CD14-positive monocyte (primary cell): ENCODE results near the gene CDKN1C. TPM values are rescaled to one million over a fixed set of nuclear protein-coding genes. Genes with fewer than 3 reads are reported as not detected.

Source experiments
- DNase-seq, 3 donors: peaks; one replicate each; pipeline ENCODE4 v3.0.0-alpha.2; 2011 to 2022
- H2AFZ ChIP-seq: 2 replicates; pipeline ENCODE4 v1.6.0; 2012; ENCODE audit warnings: mild to moderate bottlenecking, low read depth, low read length, inconsistent platforms; ENCODE audit not compliant: insufficient read depth, poor library complexity, severe bottlenecking
- H3K27ac ChIP-seq, 2 donors: 1 replicate in 1 of 2; 2 replicates in 1 of 2; pipeline ENCODE4 v1.5.1; 2012 to 2013; ENCODE audit warnings: low read length in 2 of 2, control low read depth in 1 of 2, inconsistent platforms in 1 of 2, low read depth in 1 of 2, mild to moderate bottlenecking in 1 of 2
- H3K27me3 ChIP-seq, 2 donors: one replicate each; pipeline versions ENCODE4 v1.6.0 to v1.6.1; 2011 to 2013; ENCODE audit warnings: low read length in 2 of 2; ENCODE audit not compliant: control insufficient read depth in 2 of 2, insufficient read depth in 2 of 2
- H3K36me3 ChIP-seq, 2 donors: replicated peaks in 1 of 2; 1 replicate in 1 of 2; 2 replicates in 1 of 2; pipeline versions ENCODE4 v1.5.1 to v1.6.1; 2012 to 2013; ENCODE audit warnings: low read length in 2 of 2, control low read depth in 1 of 2, inconsistent platforms in 1 of 2, mild to moderate bottlenecking in 1 of 2; ENCODE audit not compliant: insufficient read depth in 2 of 2, control insufficient read depth in 1 of 2
- H3K4me1 ChIP-seq, 2 donors: 1 replicate in 1 of 2; 2 replicates in 1 of 2; pipeline versions ENCODE4 v1.5.1 to v1.6.1; 2012 to 2013; ENCODE audit warnings: low read length in 2 of 2, control low read depth in 1 of 2, inconsistent platforms in 1 of 2, mild to moderate bottlenecking in 1 of 2, moderate library complexity in 1 of 2; ENCODE audit not compliant: insufficient read depth in 2 of 2, control insufficient read depth in 1 of 2
- H3K4me2 ChIP-seq: replicated peaks from 2 replicates; pipeline ENCODE3; 2012; ENCODE audit warnings: low read length, moderate library complexity, mild to moderate bottlenecking; ENCODE audit not compliant: poor library complexity, severe bottlenecking; ENCODE audit errors: extremely low read depth
- H3K4me3 ChIP-seq, 3 experiments: fragments of 200-600 bp in 1 of 3; sonication (generic) in 1 of 3; replicated peaks in 1 of 3; 1 replicate in 2 of 3; 2 replicates in 1 of 3; pipeline ENCODE4 v1.5.1; 2011 to 2013; ENCODE audit warnings: low read length in 3 of 3, mild to moderate bottlenecking in 3 of 3, control low read depth in 2 of 3, low read depth in 2 of 3, inconsistent platforms in 1 of 3, moderate library complexity in 1 of 3
- H3K79me2 ChIP-seq: 2 replicates; pipeline ENCODE4 v1.6.0; 2012; ENCODE audit warnings: mild to moderate bottlenecking, control low read depth, inconsistent platforms, low read length, moderate library complexity; ENCODE audit not compliant: insufficient read depth
- H3K9ac ChIP-seq: 2 replicates; pipeline ENCODE4 v1.6.0; 2017; ENCODE audit warnings: low read length, mild to moderate bottlenecking; ENCODE audit not compliant: insufficient read depth, poor library complexity, severe bottlenecking
- H3K9me3 ChIP-seq, 2 donors: replicated peaks in 1 of 2; 1 replicate in 1 of 2; 2 replicates in 1 of 2; pipeline versions ENCODE4 v1.5.1 to v1.6.1; 2012 to 2013; ENCODE audit warnings: low read length in 2 of 2, control low read depth in 1 of 2; ENCODE audit not compliant: control insufficient read depth in 1 of 2, insufficient read depth in 1 of 2
- H4K20me1 ChIP-seq: 2 replicates; pipeline ENCODE4 v1.6.0; 2012; ENCODE audit warnings: mild to moderate bottlenecking, low read length, control low read depth, moderate library complexity; ENCODE audit not compliant: insufficient read depth
- H3K27ac Mint-ChIP-seq, 7 donors: one replicate each; pipeline ENCODE4 v1.8.0; 2020; ENCODE audit warnings: mild to moderate bottlenecking in 7 of 7, mixed read lengths in 7 of 7, moderate library complexity in 6 of 7, inconsistent platforms in 2 of 7
- H3K27me3 Mint-ChIP-seq, 3 donors: one replicate each; pipeline ENCODE4 v1.8.0; 2021 to 2022; ENCODE audit warnings: low read depth in 3 of 3, mild to moderate bottlenecking in 3 of 3, mixed read lengths in 3 of 3, moderate library complexity in 3 of 3, inconsistent platforms in 1 of 3
- H3K36me3 Mint-ChIP-seq, 2 donors: one replicate each; pipeline ENCODE4 v1.8.0; 2020; ENCODE audit warnings: mixed read lengths in 2 of 2, inconsistent platforms in 1 of 2, mild to moderate bottlenecking in 1 of 2
- H3K4me1 Mint-ChIP-seq: one replicate; pipeline ENCODE4 v1.8.0; 2020; ENCODE audit warnings: mild to moderate bottlenecking, mixed read lengths
- H3K4me3 Mint-ChIP-seq, 2 donors: one replicate each; pipeline ENCODE4 v1.8.0; 2020; ENCODE audit warnings: mild to moderate bottlenecking in 2 of 2, mixed read lengths in 2 of 2, moderate library complexity in 1 of 2
- H3K9me3 Mint-ChIP-seq, 7 donors: one replicate each; pipeline ENCODE4 v1.8.0; 2020 to 2022; ENCODE audit warnings: mixed read lengths in 7 of 7, mild to moderate bottlenecking in 6 of 7, moderate library complexity in 6 of 7, inconsistent platforms in 2 of 7
- WGBS: methylation state at CpG from one replicate; pipeline ENCODE4 v1.1.5; 2013; ENCODE audit warnings: missing lambda C conversion rate; ENCODE audit not compliant: insufficient coverage; 5-methylcytosine and 5-hydroxymethylcytosine counted together
- intact Hi-C, 2 donors: fragments of 100-400 bp; cut with micrococcal nuclease; formaldehyde crosslinking; loops; one replicate each; pipeline versions ENCODE4 v1.15.0 to v1.15.1; 2023
- polyA plus RNA-seq, 3 donors: library from polyadenylated mRNA; depleted of rRNA in 1 of 3; unstranded in 2 of 3; stranded (reverse) in 1 of 3; fragments of 300-500 nt in 2 of 3; fragments of >200 nt in 1 of 3; fragmentation: Illumina TruSeq in 2 of 3; gene quantifications; 1 replicate in 2 of 3; 2 replicates in 1 of 3; pipeline ENCODE4 v1.2.3, GENCODE V29; 2012 to 2021
- TF ChIP-seq, protein P1 (sequence below): fragments of 200-600 bp; IDR thresholded peaks from one replicate; pipeline ENCODE4 v1.8.0; 2022; ENCODE audit warnings: antibody characterized with exemption, mild to moderate bottlenecking

CDKN1C gene
- polyA plus RNA-seq, 3 donors = 3.2 to 36.4 (median 4.7) TPM

DNA sequence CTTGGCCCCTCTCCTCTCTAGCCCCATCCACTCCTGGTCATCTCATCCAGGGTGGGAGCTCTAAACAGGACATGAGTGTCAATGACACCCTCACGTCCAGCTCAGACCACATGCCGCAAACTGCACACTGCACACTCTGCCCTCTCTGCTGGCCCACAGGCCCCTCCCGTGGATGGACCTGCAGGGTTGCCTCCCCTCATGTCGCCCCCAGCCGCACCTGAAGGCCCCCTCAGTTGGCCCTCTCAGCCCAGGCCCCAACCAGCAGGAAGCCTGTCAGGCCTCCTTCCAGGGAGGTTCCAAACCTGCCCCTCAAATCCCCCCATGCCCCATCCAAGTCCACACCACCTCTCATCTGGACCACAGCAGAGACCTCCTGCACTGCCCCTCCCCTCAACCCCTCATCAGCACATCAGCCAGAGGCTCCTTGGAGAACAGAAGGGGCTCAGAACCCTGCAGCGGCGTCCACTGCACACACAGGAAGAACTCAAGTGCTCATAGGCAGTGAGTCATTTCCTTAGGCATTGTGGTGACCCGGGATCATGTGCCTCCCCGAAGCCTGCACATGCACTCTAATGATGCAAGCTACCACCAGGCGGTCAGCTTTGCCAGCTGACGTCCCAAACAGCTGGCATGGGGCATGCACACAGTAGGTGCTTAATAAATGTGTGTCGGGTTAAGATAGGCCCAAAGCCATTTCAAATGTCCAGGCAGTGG, 12.9 kb upstream of the CDKN1C start:
- H3K36me3 ChIP-seq = no peaks in the 10 kb centered on the region
- Mint-ChIP-seq H3K9me3 (peaks cover 0 to 2% (median 0%) of the 10 kb centered on the region in 7 donors), H3K4me1 (peaks cover 57% of the 10 kb centered on the region), H3K27me3 (peaks cover 3 to 12% (median 10%) of the 10 kb centered on the region in 3 donors), H3K36me3 (peaks cover 10 to 20% of the 10 kb centered on the region in 2 donors), H3K4me3 (peak overlapping the region; percentile 76 to 89), H3K27ac (peak overlapping the region; percentile 98 to 100 (median 99))
- H3K9me3 ChIP-seq = no peaks in the 10 kb centered on the region
- H4K20me1 ChIP-seq = no peaks in the 10 kb centered on the region
- intact Hi-C loops = loop anchor here (2.0 to 5.0 kb wide), 2 partner anchors 30 to 34 kb away; partner anchors contain the start of gene PHLDA2 (in 1 of the 2)
- TF ChIP-seq, protein P1, sequence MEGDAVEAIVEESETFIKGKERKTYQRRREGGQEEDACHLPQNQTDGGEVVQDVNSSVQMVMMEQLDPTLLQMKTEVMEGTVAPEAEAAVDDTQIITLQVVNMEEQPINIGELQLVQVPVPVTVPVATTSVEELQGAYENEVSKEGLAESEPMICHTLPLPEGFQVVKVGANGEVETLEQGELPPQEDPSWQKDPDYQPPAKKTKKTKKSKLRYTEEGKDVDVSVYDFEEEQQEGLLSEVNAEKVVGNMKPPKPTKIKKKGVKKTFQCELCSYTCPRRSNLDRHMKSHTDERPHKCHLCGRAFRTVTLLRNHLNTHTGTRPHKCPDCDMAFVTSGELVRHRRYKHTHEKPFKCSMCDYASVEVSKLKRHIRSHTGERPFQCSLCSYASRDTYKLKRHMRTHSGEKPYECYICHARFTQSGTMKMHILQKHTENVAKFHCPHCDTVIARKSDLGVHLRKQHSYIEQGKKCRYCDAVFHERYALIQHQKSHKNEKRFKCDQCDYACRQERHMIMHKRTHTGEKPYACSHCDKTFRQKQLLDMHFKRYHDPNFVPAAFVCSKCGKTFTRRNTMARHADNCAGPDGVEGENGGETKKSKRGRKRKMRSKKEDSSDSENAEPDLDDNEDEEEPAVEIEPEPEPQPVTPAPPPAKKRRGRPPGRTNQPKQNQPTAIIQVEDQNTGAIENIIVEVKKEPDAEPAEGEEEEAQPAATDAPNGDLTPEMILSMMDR = no peak
- peak overlapping the region; percentile 74 for H3K4me2 ChIP-seq
- H3K9ac ChIP-seq = peak overlapping the region; percentile 69
- 16% methylated on average over 11 of the region's 12 CpGs for WGBS
- no peaks in the 10 kb centered on the region for H3K27me3 ChIP-seq
- H3K27ac ChIP-seq = peak overlapping the region; percentile 95 to 98
- no peak overlapping the region for H2AFZ ChIP-seq
- peak; percentile 94 to 98 (median 96) for DNase-seq
- peaks cover 59 to 64% of the 10 kb centered on the region in 2 donors for H3K4me1 ChIP-seq
- H3K4me3 ChIP-seq = peak overlapping the region in 2 of 3 experiments; percentile 1 to 70
- H3K79me2 ChIP-seq = peaks cover 6% of the 10 kb centered on the region

DNA sequence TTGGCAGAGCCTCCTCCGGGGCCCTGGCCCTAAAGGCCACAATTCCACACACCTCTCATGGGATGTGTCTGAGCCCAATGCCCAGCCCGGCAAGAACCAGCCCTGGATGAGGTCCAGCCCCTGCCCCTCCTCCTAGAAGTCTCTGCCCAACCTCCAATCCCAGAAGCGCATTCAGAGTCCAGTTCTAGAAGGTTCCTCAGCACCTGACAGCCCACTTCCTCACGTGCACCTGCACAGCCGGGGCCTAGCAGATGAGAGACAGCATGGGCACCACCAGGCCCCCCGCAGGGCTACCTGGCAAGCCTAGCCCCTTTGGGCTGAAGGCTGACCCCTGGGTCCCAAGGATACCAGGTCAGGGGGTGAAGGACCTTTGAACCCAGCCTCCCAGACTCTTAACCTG, 11.5 kb upstream of the CDKN1C start:
- intact Hi-C loops = loop anchor here in 1 of 2 donors (5.0 kb wide), 1 partner anchor 35 kb away; no protein-coding TSS in a partner anchor
- H3K27ac ChIP-seq = no peak overlapping the region
- H3K4me1 ChIP-seq = peaks cover 61 to 63% of the 10 kb centered on the region in 2 donors
- no peak for DNase-seq
- H3K27me3 ChIP-seq = no peaks in the 10 kb centered on the region
- H3K9me3 Mint-ChIP-seq = peaks cover 0 to 2% (median 0%) of the 10 kb centered on the region in 7 donors
- no peak overlapping the region for H3K4me3 Mint-ChIP-seq
- no peak overlapping the region for H2AFZ ChIP-seq
- peaks cover 4 to 12% (median 10%) of the 10 kb centered on the region in 3 donors for H3K27me3 Mint-ChIP-seq
- WGBS = 92% methylated on average over 6 of the region's 6 CpGs
- H3K9ac ChIP-seq = no peak overlapping the region
- no peaks in the 10 kb centered on the region for H3K9me3 ChIP-seq
- no peaks in the 10 kb centered on the region for H3K36me3 ChIP-seq
- H4K20me1 ChIP-seq = no peaks in the 10 kb centered on the region
- TF ChIP-seq, protein P1 = no peak
- peaks cover 57% of the 10 kb centered on the region for H3K4me1 Mint-ChIP-seq
- no peak overlapping the region for H3K4me2 ChIP-seq
- peaks cover 9 to 18% of the 10 kb centered on the region in 2 donors for H3K36me3 Mint-ChIP-seq
- H3K4me3 ChIP-seq = no peak overlapping the region
- peak overlapping the region in 4 of 7 donors; percentile 19 to 99 (median 74) for H3K27ac Mint-ChIP-seq
- no peaks in the 10 kb centered on the region for H3K79me2 ChIP-seq
